HL-60 (cell line): ENCODE results near the gene RERE.

Experiments
- CTCF ChIP-seq: IDR thresholded peaks from one replicate; pipeline ENCODE4 v1.5.1; 2011; ENCODE audit warnings: low read length, control low read depth, inconsistent platforms; ENCODE audit not compliant: insufficient read depth
- POLR2AphosphoS5 ChIP-seq: IDR thresholded peaks from 2 replicates; pipeline ENCODE4 v1.6.1; 2012; ENCODE audit warnings: low read depth
- SPI1 ChIP-seq: IDR thresholded peaks from 2 replicates; pipeline ENCODE4 v1.6.1; 2012; ENCODE audit warnings: low read depth, mild to moderate bottlenecking, borderline replicate concordance
- TF ChIP-seq, protein P1 (sequence below): IDR thresholded peaks from 2 replicates; pipeline ENCODE4 v1.6.1; 2012; ENCODE audit warnings: low read depth; ENCODE audit not compliant: insufficient replicate concordance

GRCh38 chr1:8599646-8600212, 217.7 kb downstream of the RERE start:
- TF ChIP-seq SPI1 = no peak
- TF ChIP-seq CTCF = no peak
- TF ChIP-seq, protein P1, sequence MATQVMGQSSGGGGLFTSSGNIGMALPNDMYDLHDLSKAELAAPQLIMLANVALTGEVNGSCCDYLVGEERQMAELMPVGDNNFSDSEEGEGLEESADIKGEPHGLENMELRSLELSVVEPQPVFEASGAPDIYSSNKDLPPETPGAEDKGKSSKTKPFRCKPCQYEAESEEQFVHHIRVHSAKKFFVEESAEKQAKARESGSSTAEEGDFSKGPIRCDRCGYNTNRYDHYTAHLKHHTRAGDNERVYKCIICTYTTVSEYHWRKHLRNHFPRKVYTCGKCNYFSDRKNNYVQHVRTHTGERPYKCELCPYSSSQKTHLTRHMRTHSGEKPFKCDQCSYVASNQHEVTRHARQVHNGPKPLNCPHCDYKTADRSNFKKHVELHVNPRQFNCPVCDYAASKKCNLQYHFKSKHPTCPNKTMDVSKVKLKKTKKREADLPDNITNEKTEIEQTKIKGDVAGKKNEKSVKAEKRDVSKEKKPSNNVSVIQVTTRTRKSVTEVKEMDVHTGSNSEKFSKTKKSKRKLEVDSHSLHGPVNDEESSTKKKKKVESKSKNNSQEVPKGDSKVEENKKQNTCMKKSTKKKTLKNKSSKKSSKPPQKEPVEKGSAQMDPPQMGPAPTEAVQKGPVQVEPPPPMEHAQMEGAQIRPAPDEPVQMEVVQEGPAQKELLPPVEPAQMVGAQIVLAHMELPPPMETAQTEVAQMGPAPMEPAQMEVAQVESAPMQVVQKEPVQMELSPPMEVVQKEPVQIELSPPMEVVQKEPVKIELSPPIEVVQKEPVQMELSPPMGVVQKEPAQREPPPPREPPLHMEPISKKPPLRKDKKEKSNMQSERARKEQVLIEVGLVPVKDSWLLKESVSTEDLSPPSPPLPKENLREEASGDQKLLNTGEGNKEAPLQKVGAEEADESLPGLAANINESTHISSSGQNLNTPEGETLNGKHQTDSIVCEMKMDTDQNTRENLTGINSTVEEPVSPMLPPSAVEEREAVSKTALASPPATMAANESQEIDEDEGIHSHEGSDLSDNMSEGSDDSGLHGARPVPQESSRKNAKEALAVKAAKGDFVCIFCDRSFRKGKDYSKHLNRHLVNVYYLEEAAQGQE = no peak
- TF ChIP-seq POLR2AphosphoS5 = no peak
